ENCODE results near the gene HOXD10. TPM values are rescaled to one million over a fixed set of nuclear protein-coding genes. Genes with fewer than 3 reads are reported as not detected.

Gene HOXD10
- total and polyA plus RNA-seq, 2 of the 13 experiments (the other 11 are each of a cell fraction or from before 2014, with no cell fraction given) = not detected

DNA sequence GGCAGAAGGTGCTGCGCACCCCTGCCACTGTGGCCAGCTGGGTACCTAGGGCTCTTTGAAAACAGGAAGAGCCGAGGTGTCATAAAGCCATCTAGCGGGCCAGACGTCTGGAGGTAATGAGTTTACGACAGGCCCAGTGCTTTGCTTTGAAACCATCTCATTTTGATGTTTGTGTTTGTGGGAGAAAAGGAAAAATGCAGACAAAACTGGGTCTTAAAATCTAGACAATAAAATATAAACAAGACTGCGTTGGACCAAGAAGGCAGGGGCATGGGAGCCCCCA lies 9.1 kb downstream of the HOXD10 start (continued):
- TF ChIP-seq KMT2B (CRISPR knock-in tag; IDR thresholded peaks at IDR 0.05) = no peak
- TF ChIP-seq, protein P1, sequence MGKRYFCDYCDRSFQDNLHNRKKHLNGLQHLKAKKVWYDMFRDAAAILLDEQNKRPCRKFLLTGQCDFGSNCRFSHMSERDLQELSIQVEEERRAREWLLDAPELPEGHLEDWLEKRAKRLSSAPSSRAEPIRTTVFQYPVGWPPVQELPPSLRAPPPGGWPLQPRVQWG (CRISPR knock-in tag; IDR thresholded peaks at IDR 0.05; ENCODE audit: borderline replicate concordance, low read depth) = no peak
- TF ChIP-seq ATRX (CRISPR knock-in tag; IDR thresholded peaks at IDR 0.05; ENCODE audit: borderline replicate concordance) = no peak
- TF ChIP-seq NCOA2 (CRISPR knock-in tag; IDR thresholded peaks at IDR 0.05) = no peak

DNA sequence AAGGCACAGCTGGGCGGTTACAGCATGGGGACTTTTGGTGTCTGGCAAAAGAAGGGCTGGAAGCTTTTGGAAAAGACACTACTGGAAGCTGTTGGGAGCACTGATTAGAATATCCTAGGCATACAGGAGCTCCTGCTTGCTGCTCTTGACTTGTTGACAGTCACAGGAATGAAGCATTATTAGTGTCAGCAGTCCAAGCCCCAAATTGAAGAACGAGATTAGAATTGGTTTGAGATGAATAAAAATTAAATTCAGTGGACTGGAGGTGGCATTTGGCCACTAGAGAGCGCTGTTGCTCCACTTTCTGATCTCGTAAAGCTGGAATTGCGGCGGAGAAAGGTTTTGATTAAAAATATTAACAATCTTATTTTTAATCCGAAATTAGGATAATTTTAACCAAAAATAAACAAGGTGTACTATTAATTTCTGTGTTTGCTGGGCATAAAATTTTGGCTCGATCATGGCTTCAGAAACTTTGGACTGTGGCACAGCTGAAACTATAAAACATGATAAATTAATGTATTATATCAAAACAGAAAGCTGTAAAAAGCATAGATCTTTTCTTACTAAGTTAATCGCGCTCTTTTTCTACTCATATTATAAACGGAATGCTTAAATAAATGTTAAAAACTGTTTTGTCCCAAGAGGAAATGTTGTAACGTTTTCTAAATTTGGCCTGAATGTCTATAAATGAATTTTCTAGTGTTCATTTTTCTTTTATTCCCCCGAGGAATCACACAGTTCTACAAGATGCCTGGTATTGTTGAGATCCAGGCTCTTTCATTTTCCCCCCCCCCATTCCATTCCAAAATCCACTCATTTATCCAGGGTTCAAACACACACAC lies 10.6 kb downstream of the HOXD10 start:
- in situ Hi-C loops (cut with HindIII; ENCODE audit: extremely low pct_ligation_motif_present, low pct_unique_long_range_greater_than_20kb) = loop anchor here (5.0 kb wide), 4 partner anchors 425 to 1020 kb away; no protein-coding TSS in a partner anchor
- Histone ChIP-seq H2AFZ (ENCODE audit: low read length) (no peak overlapping the region), H3K79me2 (ENCODE audit: insufficient read depth, low read length) (no peaks in the 10 kb centered on the region), H3K27ac (ENCODE audit: extremely low read length, insufficient read depth, low read length) (no peak overlapping the region), H3K9ac (ENCODE audit: insufficient read depth, low read depth, low read length) (no peak overlapping the region), H3K9me3 (ENCODE audit: low read length) (no peaks in the 10 kb centered on the region), H3K27me3 (ENCODE audit: control insufficient read depth in 1 of 2, insufficient read depth in 2 of 2, low read length in 2 of 2) (peaks cover 15 to 81% of the 10 kb centered on the region in 2 experiments), H3K4me2 (ENCODE audit: low read depth, low read length) (no peak overlapping the region), H3K4me3 (replicated peaks in 1 of 3; ENCODE audit: insufficient read depth in 1 of 3, low read depth in 2 of 3, low read length in 3 of 3) (no peak overlapping the region), H4K20me1 (ENCODE audit: insufficient read depth, low read length) (no peaks in the 10 kb centered on the region; the same call in 1 of the 2 replicates), H3K36me3 (replicated peaks in 1 of 2; ENCODE audit: control insufficient read depth in 1 of 2, insufficient read depth in 2 of 2, low read length in 2 of 2) (no peaks in the 10 kb centered on the region), H3K4me1 (ENCODE audit: insufficient read depth, low read length) (no peaks in the 10 kb centered on the region)
- WGBS (ENCODE audit: low lambda C conversion rate) = 2% methylated on average over 13 of the region's 13 CpGs
- no TSS peak for BruUV-seq (replicated peaks)
- FAIRE-seq (peak; percentile 83), DNase-seq (ENCODE audit: low spot score) (peak; percentile 13), ATAC-seq (no peak)
- ChIA-PET POLR2A (no interaction called here), CTCF (ENCODE audit: low intra/inter-chr PET ratio, low total read pairs) (interaction anchor here (0.7 to 3.0 kb wide), 10 partner anchors 14 to 1021 kb away, joined by 3 to 44 read pairs (median 8); no protein-coding TSS in a partner anchor)
- intact Hi-C loops (cut with micrococcal nuclease; ENCODE audit: unreplicated experiment) = loop anchor here (1.0 to 2.0 kb wide), 4 partner anchors 427 to 1022 kb away; no protein-coding TSS in a partner anchor
- TF ChIP-seq, protein P2, sequence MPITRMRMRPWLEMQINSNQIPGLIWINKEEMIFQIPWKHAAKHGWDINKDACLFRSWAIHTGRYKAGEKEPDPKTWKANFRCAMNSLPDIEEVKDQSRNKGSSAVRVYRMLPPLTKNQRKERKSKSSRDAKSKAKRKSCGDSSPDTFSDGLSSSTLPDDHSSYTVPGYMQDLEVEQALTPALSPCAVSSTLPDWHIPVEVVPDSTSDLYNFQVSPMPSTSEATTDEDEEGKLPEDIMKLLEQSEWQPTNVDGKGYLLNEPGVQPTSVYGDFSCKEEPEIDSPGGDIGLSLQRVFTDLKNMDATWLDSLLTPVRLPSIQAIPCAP (CRISPR knock-in tag; IDR thresholded peaks at IDR 0.05; ENCODE audit: low read depth) = no peak
- TF ChIP-seq ZNF143 (CRISPR knock-in tag; IDR thresholded peaks at IDR 0.05) = no peak
- TF ChIP-seq ZNF234 (CRISPR knock-in tag; conservative IDR thresholded peaks at IDR 0.05) = no peak
- TF ChIP-seq ZMAT3 (CRISPR knock-in tag; conservative IDR thresholded peaks at IDR 0.05) = no peak
- TF ChIP-seq, protein P3, sequence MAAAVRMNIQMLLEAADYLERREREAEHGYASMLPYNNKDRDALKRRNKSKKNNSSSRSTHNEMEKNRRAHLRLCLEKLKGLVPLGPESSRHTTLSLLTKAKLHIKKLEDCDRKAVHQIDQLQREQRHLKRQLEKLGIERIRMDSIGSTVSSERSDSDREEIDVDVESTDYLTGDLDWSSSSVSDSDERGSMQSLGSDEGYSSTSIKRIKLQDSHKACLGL (CRISPR knock-in tag; IDR thresholded peaks at IDR 0.05) = no peak
- no peak for TF ChIP-seq GATAD2A (CRISPR knock-in tag; IDR thresholded peaks at IDR 0.05)
- TF ChIP-seq ZNF724P (CRISPR knock-in tag; IDR thresholded peaks at IDR 0.05; ENCODE audit: borderline replicate concordance) = no peak
- no peak for TF ChIP-seq KLF9 (CRISPR knock-in tag; IDR thresholded peaks at IDR 0.05; ENCODE audit: low read depth)
- no peak for TF ChIP-seq MAFK (conservative IDR thresholded peaks at IDR 0.05 in 1 of 2, IDR thresholded peaks at IDR 0.05 in 1 of 2; ENCODE audit: low read length in 2 of 2)
- TF ChIP-seq, protein P4, sequence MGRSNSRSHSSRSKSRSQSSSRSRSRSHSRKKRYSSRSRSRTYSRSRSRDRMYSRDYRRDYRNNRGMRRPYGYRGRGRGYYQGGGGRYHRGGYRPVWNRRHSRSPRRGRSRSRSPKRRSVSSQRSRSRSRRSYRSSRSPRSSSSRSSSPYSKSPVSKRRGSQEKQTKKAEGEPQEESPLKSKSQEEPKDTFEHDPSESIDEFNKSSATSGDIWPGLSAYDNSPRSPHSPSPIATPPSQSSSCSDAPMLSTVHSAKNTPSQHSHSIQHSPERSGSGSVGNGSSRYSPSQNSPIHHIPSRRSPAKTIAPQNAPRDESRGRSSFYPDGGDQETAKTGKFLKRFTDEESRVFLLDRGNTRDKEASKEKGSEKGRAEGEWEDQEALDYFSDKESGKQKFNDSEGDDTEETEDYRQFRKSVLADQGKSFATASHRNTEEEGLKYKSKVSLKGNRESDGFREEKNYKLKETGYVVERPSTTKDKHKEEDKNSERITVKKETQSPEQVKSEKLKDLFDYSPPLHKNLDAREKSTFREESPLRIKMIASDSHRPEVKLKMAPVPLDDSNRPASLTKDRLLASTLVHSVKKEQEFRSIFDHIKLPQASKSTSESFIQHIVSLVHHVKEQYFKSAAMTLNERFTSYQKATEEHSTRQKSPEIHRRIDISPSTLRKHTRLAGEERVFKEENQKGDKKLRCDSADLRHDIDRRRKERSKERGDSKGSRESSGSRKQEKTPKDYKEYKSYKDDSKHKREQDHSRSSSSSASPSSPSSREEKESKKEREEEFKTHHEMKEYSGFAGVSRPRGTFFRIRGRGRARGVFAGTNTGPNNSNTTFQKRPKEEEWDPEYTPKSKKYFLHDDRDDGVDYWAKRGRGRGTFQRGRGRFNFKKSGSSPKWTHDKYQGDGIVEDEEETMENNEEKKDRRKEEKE (IDR thresholded peaks at IDR 0.05) = no peak
- no peak for TF ChIP-seq MZF1 (CRISPR knock-in tag; IDR thresholded peaks at IDR 0.05; ENCODE audit: borderline replicate concordance)
- TF ChIP-seq, protein P5, sequence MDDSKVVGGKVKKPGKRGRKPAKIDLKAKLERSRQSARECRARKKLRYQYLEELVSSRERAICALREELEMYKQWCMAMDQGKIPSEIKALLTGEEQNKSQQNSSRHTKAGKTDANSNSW (CRISPR knock-in tag; IDR thresholded peaks at IDR 0.05; ENCODE audit: borderline replicate concordance) = no peak
- no peak for TF ChIP-seq IKZF4 (CRISPR knock-in tag; IDR thresholded peaks at IDR 0.05; ENCODE audit: borderline replicate concordance, low read depth, not compliant biosample characterization)
- peak; percentile 76; the same call in 1 of the 2 replicates for TF ChIP-seq RAD21 (CRISPR knock-in tag; IDR thresholded peaks at IDR 0.05)
- TF ChIP-seq BRCA1 (CRISPR knock-in tag; IDR thresholded peaks at IDR 0.05) = no peak

Measured in HepG2 (cell line).